PC-3 (cell line): ENCODE results near the gene METTL8. TPM values are rescaled to one million over a fixed set of nuclear protein-coding genes. Genes with fewer than 3 reads are reported as not detected.

Source experiments
- ATAC-seq: fragments of 200-7000 bp; cut with Tn5 transposase; 2 replicates; pipeline ENCODE4 v1.9.1; 2020; ENCODE audit warnings: mild to moderate bottlenecking, moderate library complexity
- BruUV-seq: library from RNA; stranded (reverse); fragments of 400-500 nt; replicated peaks from 2 replicates; lab custom pipeline; 2021; lab: Mats Ljungman, UMichigan
- CTCF ChIA-PET: fragments of 300-600 bp; sonication (Branson Sonifier 250); formaldehyde crosslinking; loops from one replicate; lab custom pipeline; 2022; ENCODE audit warnings: antibody characterized with exemption; lab: Charles Lee
- POLR2A ChIA-PET: fragments of 300-600 bp; sonication (Branson Sonifier 250); formaldehyde crosslinking; loops from one replicate; lab custom pipeline; 2022; ENCODE audit warnings: antibody characterized with exemption; ENCODE audit not compliant: unreplicated experiment; lab: Charles Lee
- DNase-seq: peaks from one replicate; pipeline ENCODE4 v3.0.0-alpha.2; 2015
- H2AFZ ChIP-seq: fragments of 300-600 bp; sonication (generic); 2 replicates; pipeline ENCODE4 v1.6.0; 2016; ENCODE audit warnings: antibody characterized with exemption, low read length
- H3F3A ChIP-seq: fragments of 300-600 bp; sonication (generic); one replicate; pipeline ENCODE4 v1.6.0; 2017; ENCODE audit warnings: antibody characterized with exemption, low read length, control low read depth, mild to moderate bottlenecking; ENCODE audit not compliant: unreplicated experiment
- H3K27ac ChIP-seq: fragments of 300-600 bp; sonication (generic); 2 replicates; pipeline ENCODE4 v1.5.1; 2016; ENCODE audit warnings: mild to moderate bottlenecking, low read length
- H3K27me3 ChIP-seq: fragments of 300-600 bp; sonication (generic); 2 replicates; pipeline ENCODE4 v1.6.1; 2016; ENCODE audit warnings: low read length, mixed read lengths
- H3K36me3 ChIP-seq: fragments of 300-600 bp; sonication (generic); 2 replicates; pipeline ENCODE4 v1.6.1; 2016; ENCODE audit warnings: low read depth, mixed run types, low read length, mixed read lengths
- H3K4me1 ChIP-seq: fragments of 300-600 bp; sonication (generic); 2 replicates; pipeline ENCODE4 v1.5.1; 2016; ENCODE audit warnings: low read length; ENCODE audit not compliant: insufficient read depth
- H3K4me2 ChIP-seq: fragments of 300-600 bp; sonication (generic); 2 replicates; pipeline ENCODE4 v1.6.0; 2016; ENCODE audit warnings: low read length
- H3K4me3 ChIP-seq: fragments of 300-600 bp; sonication (generic); 2 replicates; pipeline ENCODE4 v1.5.1; 2016; ENCODE audit warnings: mild to moderate bottlenecking, low read length, mixed read lengths
- H3K79me2 ChIP-seq: fragments of 300-600 bp; sonication (generic); 2 replicates; pipeline ENCODE4 v1.6.1; 2017; ENCODE audit warnings: low read length, mixed read lengths
- H3K9ac ChIP-seq: fragments of 300-600 bp; sonication (generic); 2 replicates; pipeline ENCODE4 v1.6.0; 2016; ENCODE audit warnings: mild to moderate bottlenecking, low read length
- H3K9me2 ChIP-seq: fragments of 300-600 bp; sonication (generic); replicated peaks from 2 replicates; pipeline ENCODE4 v1.6.1; 2016; ENCODE audit warnings: mixed run types, low read length, mixed read lengths
- H3K9me3 ChIP-seq: fragments of 300-600 bp; sonication (generic); 2 replicates; pipeline ENCODE4 v1.6.1; 2016; ENCODE audit warnings: low read length, mixed read lengths
- H4K20me1 ChIP-seq: fragments of 300-600 bp; sonication (generic); 2 replicates; pipeline ENCODE4 v1.6.1; 2016; ENCODE audit warnings: low read length, mixed read lengths
- EZH2 ChIP-seq: fragments of 300-600 bp; sonication (generic); IDR thresholded peaks from one replicate; pipeline ENCODE4 v1.6.1; 2017; ENCODE audit warnings: antibody characterized with exemption, mild to moderate bottlenecking, low read length; ENCODE audit not compliant: unreplicated experiment
- EZH2phosphoT487 ChIP-seq: fragments of 300-600 bp; sonication (generic); IDR thresholded peaks from 2 replicates; pipeline ENCODE4 v1.6.1; 2018; ENCODE audit warnings: mild to moderate bottlenecking, antibody characterized with exemption, low read length, borderline replicate concordance
- intact Hi-C: fragments of 100-400 bp; cut with micrococcal nuclease; formaldehyde crosslinking; loops from 2 replicates; pipeline ENCODE4 v1.9.0; 2023
- total RNA-seq: library from RNA; depleted of rRNA; stranded (reverse); fragments of >200 nt; gene quantifications from 2 replicates; pipeline ENCODE4 v1.2.3, GENCODE V29; 2014
- TF ChIP-seq, protein P1 (sequence below): fragments of 300-600 bp; sonication (generic); conservative IDR thresholded peaks from 2 replicates; pipeline ENCODE4 v1.5.1; 2017; ENCODE audit warnings: antibody characterized with exemption, low read depth, mild to moderate bottlenecking, low read length

Gene METTL8
- total RNA-seq, 1 experiment from 2014 or later: 10.8 TPM

DNA sequence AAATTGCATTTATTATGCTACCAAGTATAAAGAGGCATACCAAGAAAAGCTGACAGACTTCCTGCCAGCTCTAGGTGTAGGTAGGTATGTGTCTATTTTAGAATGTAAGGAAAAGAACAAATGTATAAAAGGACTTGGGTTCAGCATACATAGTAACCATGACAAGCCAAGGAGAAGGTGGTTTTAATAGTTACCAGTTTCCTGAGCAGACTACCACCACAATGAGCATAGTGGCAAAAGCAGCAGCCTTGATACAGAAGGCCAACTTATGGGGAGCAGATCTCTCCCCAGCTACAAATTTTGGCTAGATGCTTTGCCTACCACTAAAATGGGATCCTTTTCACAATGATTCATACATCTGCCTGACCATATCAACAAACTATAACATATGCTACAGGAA is 34.5 kb downstream of the METTL8 start:
- Histone ChIP-seq H4K20me1 (no peaks in the 10 kb centered on the region), H3K79me2 (peaks cover 40% of the 10 kb centered on the region), H3K4me3 (no peak overlapping the region), H3K9ac (no peak overlapping the region), H3K9me2 (no peaks in the 10 kb centered on the region), H3F3A (peaks cover 3% of the 10 kb centered on the region), H3K27ac (no peak overlapping the region), H3K4me1 (peaks cover 19% of the 10 kb centered on the region), H3K4me2 (no peak overlapping the region), H3K9me3 (no peaks in the 10 kb centered on the region; the same call in 1 of the 2 replicates), H2AFZ (no peak overlapping the region), H3K36me3 (peaks cover 8% of the 10 kb centered on the region; the same call in 1 of the 2 replicates), H3K27me3 (no peaks in the 10 kb centered on the region)
- ATAC-seq: no peak
- intact Hi-C loops: no loop called here
- TF ChIP-seq EZH2: no peak
- TF ChIP-seq, protein P1, sequence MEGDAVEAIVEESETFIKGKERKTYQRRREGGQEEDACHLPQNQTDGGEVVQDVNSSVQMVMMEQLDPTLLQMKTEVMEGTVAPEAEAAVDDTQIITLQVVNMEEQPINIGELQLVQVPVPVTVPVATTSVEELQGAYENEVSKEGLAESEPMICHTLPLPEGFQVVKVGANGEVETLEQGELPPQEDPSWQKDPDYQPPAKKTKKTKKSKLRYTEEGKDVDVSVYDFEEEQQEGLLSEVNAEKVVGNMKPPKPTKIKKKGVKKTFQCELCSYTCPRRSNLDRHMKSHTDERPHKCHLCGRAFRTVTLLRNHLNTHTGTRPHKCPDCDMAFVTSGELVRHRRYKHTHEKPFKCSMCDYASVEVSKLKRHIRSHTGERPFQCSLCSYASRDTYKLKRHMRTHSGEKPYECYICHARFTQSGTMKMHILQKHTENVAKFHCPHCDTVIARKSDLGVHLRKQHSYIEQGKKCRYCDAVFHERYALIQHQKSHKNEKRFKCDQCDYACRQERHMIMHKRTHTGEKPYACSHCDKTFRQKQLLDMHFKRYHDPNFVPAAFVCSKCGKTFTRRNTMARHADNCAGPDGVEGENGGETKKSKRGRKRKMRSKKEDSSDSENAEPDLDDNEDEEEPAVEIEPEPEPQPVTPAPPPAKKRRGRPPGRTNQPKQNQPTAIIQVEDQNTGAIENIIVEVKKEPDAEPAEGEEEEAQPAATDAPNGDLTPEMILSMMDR: no peak
- TF ChIP-seq EZH2phosphoT487: no peak
- BruUV-seq: no TSS peak
- DNase-seq: no peak
- POLR2A ChIA-PET: interaction anchor here (0.6 kb wide), 1 partner anchor 156 kb away, joined by 5 read pairs; no protein-coding TSS in a partner anchor
- CTCF ChIA-PET: no interaction called here

DNA sequence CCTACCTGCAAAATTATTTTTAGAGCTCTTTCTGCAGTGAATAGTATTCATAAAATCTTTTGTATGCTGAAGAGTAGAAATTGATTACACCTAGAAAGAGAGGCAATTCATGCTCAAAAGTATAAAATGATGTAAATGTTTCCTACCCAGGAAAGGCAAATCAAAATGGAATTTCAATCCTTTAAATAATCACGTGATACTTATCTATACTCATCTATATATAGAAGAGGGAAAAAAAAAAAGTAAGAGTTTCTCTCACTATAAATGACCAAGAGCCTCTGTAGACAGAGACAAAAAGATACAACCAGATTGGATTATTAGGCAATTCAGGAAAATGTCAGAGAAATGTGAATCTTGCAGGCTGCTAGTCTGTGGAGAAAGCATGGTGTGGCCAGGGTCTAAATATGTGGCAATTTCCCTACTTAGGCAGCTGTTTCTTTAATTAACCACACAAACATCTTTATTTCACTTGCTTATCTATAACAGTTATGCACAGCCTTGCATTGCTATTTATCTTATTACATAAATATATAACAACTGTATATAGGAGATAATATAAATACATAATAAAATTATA is 39.5 kb downstream of the METTL8 start:
- H3K4me2 ChIP-seq: no peak overlapping the region
- TF ChIP-seq, protein P1: no peak
- TF ChIP-seq EZH2 (no peak), EZH2phosphoT487 (no peak)
- ChIA-PET POLR2A (no interaction called here), CTCF (no interaction called here)
- no peak overlapping the region for H3K27ac ChIP-seq
- DNase-seq (no peak), ATAC-seq (no peak)
- H4K20me1 ChIP-seq: no peaks in the 10 kb centered on the region
- no peaks in the 10 kb centered on the region for H3K9me2 ChIP-seq
- peaks cover 35% of the 10 kb centered on the region for H3K4me1 ChIP-seq
- BruUV-seq: no TSS peak
- no peak overlapping the region for H3K4me3 ChIP-seq
- peaks cover 20% of the 10 kb centered on the region; the same call in 1 of the 2 replicates for H3K79me2 ChIP-seq
- no peaks in the 10 kb centered on the region for H3K36me3 ChIP-seq
- intact Hi-C loops: loop anchor here (5.0 kb wide), 2 partner anchors 47 to 122 kb away; no protein-coding TSS in a partner anchor
- no peaks in the 10 kb centered on the region for H3K27me3 ChIP-seq
- H3K9me3 ChIP-seq: no peaks in the 10 kb centered on the region
- H2AFZ ChIP-seq: no peak overlapping the region
- no peak overlapping the region for H3K9ac ChIP-seq
- H3F3A ChIP-seq: peaks cover 9% of the 10 kb centered on the region

DNA sequence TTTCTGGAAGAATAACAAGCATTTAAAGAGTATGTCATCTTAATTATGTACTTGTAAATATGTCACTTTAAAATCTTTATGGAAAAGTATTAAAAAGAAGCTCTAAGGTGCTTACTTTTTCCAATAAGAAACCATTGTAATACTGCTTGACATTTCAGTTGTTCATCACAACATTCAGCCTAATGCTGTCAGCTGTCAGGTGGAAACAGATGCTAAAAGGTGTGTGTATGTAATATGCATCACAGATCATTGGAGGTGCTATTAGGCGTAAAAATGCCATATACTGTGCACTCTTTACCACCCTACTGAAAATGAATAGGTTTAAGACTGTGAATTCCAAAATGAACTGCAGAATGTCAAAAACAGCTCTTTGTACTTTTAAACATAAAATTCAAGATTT is 40.3 kb downstream of the METTL8 start:
- no TSS peak for BruUV-seq
- peaks cover 9% of the 10 kb centered on the region for H3F3A ChIP-seq
- no peaks in the 10 kb centered on the region for H3K9me2 ChIP-seq
- no peak overlapping the region for H2AFZ ChIP-seq
- POLR2A ChIA-PET: interaction anchor here (0.7 kb wide), 1 partner anchor 15 kb away, joined by 8 read pairs; no protein-coding TSS in a partner anchor
- no peak overlapping the region for H3K4me3 ChIP-seq
- H3K9ac ChIP-seq: no peak overlapping the region
- TF ChIP-seq EZH2 (no peak), EZH2phosphoT487 (no peak)
- TF ChIP-seq, protein P1: no peak
- CTCF ChIA-PET: no interaction called here
- no peaks in the 10 kb centered on the region for H3K36me3 ChIP-seq
- peaks cover 13% of the 10 kb centered on the region; the same call in 1 of the 2 replicates for H3K79me2 ChIP-seq
- H4K20me1 ChIP-seq: no peaks in the 10 kb centered on the region
- H3K27ac ChIP-seq: no peak overlapping the region
- H3K4me2 ChIP-seq: no peak overlapping the region
- no peak for DNase-seq
- no peak for ATAC-seq
- peaks cover 35% of the 10 kb centered on the region for H3K4me1 ChIP-seq
- H3K27me3 ChIP-seq: no peaks in the 10 kb centered on the region
- H3K9me3 ChIP-seq: no peaks in the 10 kb centered on the region
- intact Hi-C loops: loop anchor here (5.0 kb wide), 2 partner anchors 46 to 121 kb away; no protein-coding TSS in a partner anchor
